Thoracic aorta (tissue), 2 donors: ENCODE data around the gene MMP14. TPM values are rescaled to one million over a fixed set of nuclear protein-coding genes. Genes with fewer than 3 reads are reported as not detected.

ENCODE experiments used
- ATAC-seq: fragments of 150-250 bp; one replicate; pipeline ENCODE4 v1.8.0; 2017; ENCODE audit warnings: low read depth; ENCODE audit not compliant: insufficient number of reproducible peaks, low FRiP score
- DNase-seq: peaks from one replicate; pipeline ENCODE4 v3.0.0-alpha.2; 2020; ENCODE audit warnings: low spot score
- H3K27ac ChIP-seq, 2 donors: fragments of 200-600 bp; sonication (generic); 1 replicate in 1 of 2; 2 replicates in 1 of 2; pipeline ENCODE4 v1.5.1; 2016; ENCODE audit warnings: mild to moderate bottlenecking in 2 of 2, moderate library complexity in 2 of 2
- H3K27me3 ChIP-seq: fragments of 200-600 bp; sonication (generic); replicated peaks from 2 replicates; pipeline ENCODE4 v1.6.0; 2016; ENCODE audit warnings: mild to moderate bottlenecking; ENCODE audit not compliant: insufficient read depth
- H3K36me3 ChIP-seq: fragments of 200-600 bp; sonication (generic); one replicate; pipeline ENCODE4 v1.5.1; 2016
- H3K4me1 ChIP-seq, 2 donors: fragments of 200-600 bp; sonication (generic); 1 replicate in 1 of 2; 2 replicates in 1 of 2; pipeline versions ENCODE4 v1.5.1 to v1.6.0; 2016; ENCODE audit warnings: low read depth in 2 of 2, mild to moderate bottlenecking in 1 of 2; ENCODE audit not compliant: control insufficient read depth in 1 of 2
- H3K4me3 ChIP-seq: fragments of 200-600 bp; sonication (generic); 2 replicates; pipeline ENCODE4 v1.5.1; 2016; ENCODE audit warnings: mild to moderate bottlenecking
- H3K9me3 ChIP-seq: fragments of 200-600 bp; sonication (generic); 2 replicates; pipeline ENCODE4 v1.5.1; 2016
- total RNA-seq, 2 donors: library from RNA; depleted of rRNA; stranded (reverse); fragments of >200 nt; gene quantifications; one replicate each; pipeline versions ENCODE4 v1.1.0 to v1.2.3, GENCODE V29; 2016
- TF ChIP-seq, protein P1 (sequence below): fragments of 200-600 bp; sonication (generic); IDR thresholded peaks from one replicate; pipeline ENCODE4 v1.5.1; 2019; ENCODE audit warnings: antibody characterized with exemption

Gene MMP14
- total RNA-seq, 2 donors from 2014 or later = 160 to 182 TPM

DNA sequence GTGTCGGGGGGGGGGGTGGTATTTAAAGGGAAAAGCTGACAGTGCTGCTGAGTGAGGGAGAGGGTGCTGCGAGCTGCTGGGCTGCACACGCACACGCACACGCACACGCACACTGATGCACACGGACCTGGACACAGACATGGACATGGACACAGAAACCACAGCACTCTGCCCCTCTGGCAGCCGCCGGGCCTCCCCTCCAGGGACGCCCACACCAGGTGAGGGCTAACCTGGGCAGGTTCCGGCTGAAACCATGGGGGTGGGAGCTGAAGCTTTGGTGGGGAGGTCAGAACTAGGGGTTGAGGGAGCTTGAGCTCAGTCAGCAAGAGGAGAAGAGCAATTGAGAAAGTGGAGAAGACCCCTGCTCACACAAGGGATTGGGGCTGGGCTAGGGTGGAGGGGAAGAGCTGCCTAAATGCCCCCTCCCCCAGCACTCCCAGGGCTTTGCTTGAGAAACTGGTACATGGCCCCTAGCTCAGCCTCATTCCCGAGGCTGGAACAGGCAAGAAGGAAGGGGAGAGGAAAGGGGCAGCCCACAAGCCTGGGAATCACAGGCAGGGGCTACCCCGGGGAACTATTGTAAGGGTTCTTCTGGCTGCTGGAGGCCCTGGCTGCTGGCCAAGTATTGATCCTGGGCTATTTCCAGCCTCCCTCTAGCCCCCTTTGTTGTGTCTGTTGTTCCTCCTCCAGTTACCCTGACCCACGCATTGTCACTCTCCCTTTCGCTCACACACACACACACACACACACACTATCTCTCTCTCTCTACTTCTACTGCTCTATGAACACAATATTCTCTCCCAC is 47.0 kb downstream of the MMP14 start, which contains the start of gene REM2:
TSS of gene REM2 (plus strand) at position 50 of the 804 bp plus-strand sequence. CDS start at position 116, 66 bp downstream.
- TF ChIP-seq, protein P1, sequence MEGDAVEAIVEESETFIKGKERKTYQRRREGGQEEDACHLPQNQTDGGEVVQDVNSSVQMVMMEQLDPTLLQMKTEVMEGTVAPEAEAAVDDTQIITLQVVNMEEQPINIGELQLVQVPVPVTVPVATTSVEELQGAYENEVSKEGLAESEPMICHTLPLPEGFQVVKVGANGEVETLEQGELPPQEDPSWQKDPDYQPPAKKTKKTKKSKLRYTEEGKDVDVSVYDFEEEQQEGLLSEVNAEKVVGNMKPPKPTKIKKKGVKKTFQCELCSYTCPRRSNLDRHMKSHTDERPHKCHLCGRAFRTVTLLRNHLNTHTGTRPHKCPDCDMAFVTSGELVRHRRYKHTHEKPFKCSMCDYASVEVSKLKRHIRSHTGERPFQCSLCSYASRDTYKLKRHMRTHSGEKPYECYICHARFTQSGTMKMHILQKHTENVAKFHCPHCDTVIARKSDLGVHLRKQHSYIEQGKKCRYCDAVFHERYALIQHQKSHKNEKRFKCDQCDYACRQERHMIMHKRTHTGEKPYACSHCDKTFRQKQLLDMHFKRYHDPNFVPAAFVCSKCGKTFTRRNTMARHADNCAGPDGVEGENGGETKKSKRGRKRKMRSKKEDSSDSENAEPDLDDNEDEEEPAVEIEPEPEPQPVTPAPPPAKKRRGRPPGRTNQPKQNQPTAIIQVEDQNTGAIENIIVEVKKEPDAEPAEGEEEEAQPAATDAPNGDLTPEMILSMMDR = no peak
- Histone ChIP-seq H3K27me3 (no peaks in the 10 kb centered on the region), H3K4me1 (peaks cover 4 to 20% of the 10 kb centered on the region in 2 donors), H3K4me3 (no peak within 1 kb of the TSS), H3K36me3 (peaks cover 8% of the 10 kb centered on the region), H3K27ac (no peak within 1 kb of the TSS), H3K9me3 (no peaks in the 10 kb centered on the region)
- no peak for DNase-seq
- ATAC-seq = no peak

DNA sequence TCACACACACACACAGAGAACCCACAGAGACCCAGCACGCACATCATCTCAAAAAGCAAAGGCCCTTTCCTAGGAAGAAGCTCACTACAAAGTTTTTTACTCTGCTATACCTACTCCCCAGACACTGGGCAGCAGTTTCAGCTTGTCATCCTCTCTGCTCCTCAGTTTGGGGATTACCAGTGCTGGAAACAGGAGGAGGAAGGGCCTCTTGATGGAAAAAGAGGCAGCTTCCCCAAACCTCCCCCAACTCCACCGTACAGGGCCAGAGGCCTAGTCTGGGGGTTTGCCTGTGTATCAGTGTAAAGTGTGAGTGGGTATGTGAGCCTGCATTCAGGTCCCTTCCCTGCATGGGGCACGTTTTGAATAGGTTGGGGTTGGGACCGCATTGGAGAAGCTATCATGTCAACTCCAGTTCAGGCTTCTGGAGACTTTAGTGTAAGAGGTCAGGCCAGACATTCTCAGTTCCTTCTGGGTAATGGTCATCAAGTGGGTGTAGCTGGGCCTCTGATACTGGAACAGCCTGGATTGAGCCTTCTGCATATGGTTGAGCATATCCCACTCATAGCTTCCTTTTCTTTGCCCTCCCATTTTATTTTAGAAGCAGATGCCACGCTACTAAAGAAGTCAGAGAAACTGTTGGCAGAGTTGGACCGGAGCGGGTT is 47.8 kb downstream of the MMP14 start:
- no peaks in the 10 kb centered on the region for H3K9me3 ChIP-seq
- no peak overlapping the region for H3K4me3 ChIP-seq
- ATAC-seq (no peak), DNase-seq (no peak)
- TF ChIP-seq, protein P1 = no peak
- no peaks in the 10 kb centered on the region for H3K27me3 ChIP-seq
- peaks cover 3% of the 10 kb centered on the region for H3K36me3 ChIP-seq
- no peak overlapping the region for H3K27ac ChIP-seq
- H3K4me1 ChIP-seq = peaks cover 4 to 20% of the 10 kb centered on the region in 2 donors

DNA sequence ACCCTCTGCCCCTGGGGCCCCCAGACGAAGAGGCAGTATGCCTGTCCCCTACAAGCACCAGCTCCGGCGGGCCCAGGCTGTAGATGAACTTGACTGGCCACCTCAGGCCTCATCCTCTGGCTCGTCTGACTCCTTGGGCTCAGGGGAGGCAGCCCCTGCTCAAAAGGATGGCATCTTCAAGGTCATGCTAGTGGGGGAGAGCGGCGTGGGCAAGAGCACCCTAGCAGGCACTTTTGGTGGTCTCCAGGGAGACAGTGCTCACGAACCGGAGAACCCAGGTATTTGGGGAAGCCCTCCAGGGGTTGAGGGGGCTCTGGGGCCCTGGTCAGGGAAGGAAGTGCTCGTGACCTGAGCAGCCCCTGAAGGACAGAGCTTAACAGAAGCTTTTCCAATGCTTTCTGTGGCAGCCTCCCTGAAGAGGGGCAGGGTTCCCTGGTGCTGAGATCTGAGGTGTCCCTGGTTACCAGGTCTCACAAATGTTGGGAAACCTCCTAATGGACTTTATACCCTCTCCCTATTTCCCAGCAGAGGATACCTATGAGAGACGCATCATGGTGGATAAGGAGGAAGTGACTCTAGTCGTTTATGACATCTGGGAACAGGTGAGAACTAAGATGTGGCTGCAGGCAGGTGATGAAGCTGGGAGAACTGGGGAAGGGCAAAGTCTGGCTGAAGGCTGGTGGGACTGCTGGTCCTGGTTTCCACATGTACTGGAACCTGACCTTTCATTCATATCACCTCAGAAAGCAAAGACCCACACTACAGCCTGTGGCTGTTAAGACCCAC is 48.5 kb downstream of the MMP14 start:
- TF ChIP-seq, protein P1 = no peak
- Histone ChIP-seq H3K4me1 (peaks cover 4 to 20% of the 10 kb centered on the region in 2 donors), H3K27ac (no peak overlapping the region), H3K9me3 (no peaks in the 10 kb centered on the region), H3K4me3 (no peak overlapping the region), H3K27me3 (no peaks in the 10 kb centered on the region), H3K36me3 (no peaks in the 10 kb centered on the region)
- ATAC-seq (no peak), DNase-seq (no peak)

DNA sequence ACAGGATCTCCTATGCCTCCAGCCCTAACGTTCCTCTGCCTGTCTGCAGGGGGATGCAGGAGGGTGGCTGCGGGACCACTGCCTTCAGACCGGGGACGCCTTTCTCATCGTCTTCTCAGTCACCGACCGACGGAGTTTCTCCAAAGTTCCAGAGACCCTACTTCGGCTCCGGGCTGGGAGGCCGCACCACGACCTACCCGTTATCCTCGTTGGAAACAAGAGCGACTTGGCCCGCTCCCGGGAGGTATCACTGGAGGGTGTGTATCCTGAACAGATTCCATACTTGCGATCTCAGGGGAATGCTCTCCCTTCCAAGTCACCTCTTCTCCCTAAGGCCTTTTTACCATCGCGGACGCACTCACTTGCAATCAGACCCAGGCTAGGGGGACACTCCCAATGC is 49.6 kb downstream of the MMP14 start:
- no peak overlapping the region for H3K27ac ChIP-seq
- no peaks in the 10 kb centered on the region for H3K27me3 ChIP-seq
- DNase-seq (no peak), ATAC-seq (no peak)
- TF ChIP-seq, protein P1 = no peak
- no peaks in the 10 kb centered on the region for H3K9me3 ChIP-seq
- no peaks in the 10 kb centered on the region for H3K36me3 ChIP-seq
- H3K4me3 ChIP-seq = no peak overlapping the region
- H3K4me1 ChIP-seq = peaks cover 4 to 20% of the 10 kb centered on the region in 2 donors
